GM23338 (cell line): ENCODE data around the gene NPL. TPM values are rescaled to one million over a fixed set of nuclear protein-coding genes. Genes with fewer than 3 reads are reported as not detected.

Experiments
- ATAC-seq: fragments of 200-7000 bp; cut with Tn5 transposase; 3 replicates; pipeline ENCODE4 v1.9.1; 2020
- DNase-seq: peaks from one replicate; pipeline ENCODE4 v3.0.0-alpha.2; 2015; ENCODE audit warnings: low spot score
- H2AFZ ChIP-seq: fragments of 200-600 bp; sonication (generic); 2 replicates; pipeline ENCODE4 v1.8.0; 2016; ENCODE audit warnings: antibody characterized with exemption, mild to moderate bottlenecking, moderate library complexity
- H3F3A ChIP-seq: fragments of 200-600 bp; sonication (generic); replicated peaks from 2 replicates; pipeline ENCODE4 v1.8.0; 2017; ENCODE audit warnings: antibody characterized with exemption, mixed run types, low read depth
- H3K27ac ChIP-seq: fragments of 200-600 bp; sonication (generic); 2 replicates; pipeline ENCODE4 v1.6.1; 2016; ENCODE audit warnings: low read depth
- H3K27me3 ChIP-seq: fragments of 200-600 bp; sonication (generic); 2 replicates; pipeline ENCODE4 v1.8.0; 2016; ENCODE audit warnings: mild to moderate bottlenecking, mixed run types, moderate library complexity; ENCODE audit not compliant: insufficient read depth
- H3K36me3 ChIP-seq: fragments of 200-600 bp; sonication (generic); 2 replicates; pipeline ENCODE4 v1.8.0; 2016; ENCODE audit warnings: mild to moderate bottlenecking; ENCODE audit not compliant: insufficient read depth
- H3K4me1 ChIP-seq: fragments of 200-600 bp; sonication (generic); 2 replicates; pipeline ENCODE4 v1.8.0; 2016; ENCODE audit warnings: mild to moderate bottlenecking, moderate library complexity; ENCODE audit not compliant: insufficient read depth
- H3K4me2 ChIP-seq: fragments of 200-600 bp; sonication (generic); 2 replicates; pipeline ENCODE4 v1.7.1; 2017; ENCODE audit warnings: mixed run types
- H3K4me3 ChIP-seq: fragments of 200-600 bp; sonication (generic); 2 replicates; pipeline ENCODE4 v1.6.1; 2016; ENCODE audit warnings: mixed run types
- H3K79me2 ChIP-seq: fragments of 200-600 bp; sonication (generic); replicated peaks from 2 replicates; pipeline ENCODE4 v1.8.0; 2017; ENCODE audit warnings: mild to moderate bottlenecking; ENCODE audit not compliant: insufficient read depth
- H3K9me2 ChIP-seq: fragments of 200-600 bp; sonication (generic); 2 replicates; pipeline ENCODE4 v1.8.0; 2017; ENCODE audit not compliant: insufficient read depth
- H4K20me1 ChIP-seq: fragments of 200-600 bp; sonication (generic); replicated peaks from 2 replicates; pipeline ENCODE4 v1.8.0; 2017; ENCODE audit warnings: mild to moderate bottlenecking; ENCODE audit not compliant: insufficient read depth
- H3K27ac Mint-ChIP-seq: 2 replicates; pipeline ENCODE4 v1.8.0; 2020; ENCODE audit warnings: inconsistent platforms, mild to moderate bottlenecking, moderate library complexity, mixed read lengths
- H3K27me3 Mint-ChIP-seq: 3 replicates; pipeline ENCODE4 v1.8.0; 2022; ENCODE audit warnings: low read depth, mild to moderate bottlenecking, moderate library complexity, mixed read lengths, inconsistent platforms; ENCODE audit not compliant: insufficient read depth, poor library complexity
- H3K36me3 Mint-ChIP-seq: 3 replicates; pipeline ENCODE4 v1.8.0; 2021; ENCODE audit warnings: low read depth, mild to moderate bottlenecking, inconsistent platforms, moderate library complexity, mixed read lengths
- H3K4me1 Mint-ChIP-seq: 3 replicates; pipeline ENCODE4 v1.8.0; 2020; ENCODE audit warnings: mild to moderate bottlenecking, inconsistent platforms, mixed read lengths
- H3K4me3 Mint-ChIP-seq: 3 replicates; pipeline ENCODE4 v1.8.0; 2021; ENCODE audit warnings: moderate library complexity, mild to moderate bottlenecking, inconsistent platforms, mixed read lengths
- H3K9me3 Mint-ChIP-seq: 3 replicates; pipeline ENCODE4 v1.8.0; 2020; ENCODE audit warnings: moderate library complexity, mild to moderate bottlenecking, inconsistent platforms, mixed read lengths
- CREB1 ChIP-seq: fragments of 250-450 bp; sonication (Bioruptor Pico); IDR thresholded peaks from 2 replicates; pipeline ENCODE4 v1.5.0; 2020; ENCODE audit warnings: low read depth, mild to moderate bottlenecking, moderate library complexity
- EZH2 ChIP-seq: fragments of 200-600 bp; sonication (generic); IDR thresholded peaks from one replicate; pipeline ENCODE4 v1.8.0; 2017; ENCODE audit warnings: antibody characterized with exemption, mild to moderate bottlenecking, low read depth; ENCODE audit not compliant: unreplicated experiment
- EZH2phosphoT487 ChIP-seq: fragments of 200-600 bp; sonication (generic); IDR thresholded peaks from one replicate; pipeline ENCODE4 v1.8.1; 2018; ENCODE audit warnings: antibody characterized with exemption; ENCODE audit not compliant: unreplicated experiment
- JUNB ChIP-seq: IDR thresholded peaks from one replicate; pipeline ENCODE4 v1.6.1; 2016; ENCODE audit warnings: antibody characterized with exemption; ENCODE audit not compliant: unreplicated experiment
- NANOG ChIP-seq: IDR thresholded peaks from 2 replicates; pipeline ENCODE4 v1.6.1; 2016; ENCODE audit warnings: antibody characterized with exemption, borderline replicate concordance
- POLR2AphosphoS5 ChIP-seq: IDR thresholded peaks from 2 replicates; pipeline ENCODE4 v1.6.1; 2016; ENCODE audit warnings: antibody characterized with exemption, low read depth
- STAT1 ChIP-seq: IDR thresholded peaks from one replicate; pipeline ENCODE4 v1.6.1; 2016; ENCODE audit warnings: antibody characterized with exemption; ENCODE audit not compliant: unreplicated experiment
- ZNF331 ChIP-seq: fragments of 250-450 bp; sonication (Bioruptor Pico); IDR thresholded peaks from 2 replicates; pipeline ENCODE4 v1.5.0; 2020; ENCODE audit warnings: low read depth, mild to moderate bottlenecking, moderate library complexity
- polyA plus RNA-seq: library from polyadenylated mRNA; unstranded; fragments of >200 nt; fragmentation: Nextera tagmentation; extraction: Ambion mirVana; gene quantifications from 2 replicates; pipeline ENCODE4 v1.2.1, GENCODE V29; 2016
- total RNA-seq: library from RNA; depleted of rRNA; stranded (reverse); fragments of >200 nt; shearing (Covaris generic); gene quantifications from 2 replicates; pipeline ENCODE4 v1.2.3, GENCODE V29; 2014
- TF ChIP-seq, protein P1 (sequence below), 2 experiments: fragments of 200-600 bp in 1 of 2; sonication (generic) in 1 of 2; conservative IDR thresholded peaks; 2 replicates each; pipeline versions ENCODE4 v1.5.1 to v1.6.1; 2016 to 2017; ENCODE audit warnings: antibody characterized with exemption in 2 of 2, low read depth in 2 of 2, mild to moderate bottlenecking in 2 of 2, moderate library complexity in 1 of 2
- TF ChIP-seq, protein P2 (sequence below): IDR thresholded peaks from 2 replicates; pipeline ENCODE4 v1.6.1; 2016; ENCODE audit warnings: antibody characterized with exemption
- TF ChIP-seq, protein P3 (sequence below): IDR thresholded peaks from one replicate; pipeline ENCODE4 v1.6.1; 2018; ENCODE audit warnings: antibody characterized with exemption; ENCODE audit not compliant: unreplicated experiment

The NPL gene
- total and polyA plus RNA-seq, 2 experiments from 2014 or later, result 2.4 to 2.8 TPM

DNA sequence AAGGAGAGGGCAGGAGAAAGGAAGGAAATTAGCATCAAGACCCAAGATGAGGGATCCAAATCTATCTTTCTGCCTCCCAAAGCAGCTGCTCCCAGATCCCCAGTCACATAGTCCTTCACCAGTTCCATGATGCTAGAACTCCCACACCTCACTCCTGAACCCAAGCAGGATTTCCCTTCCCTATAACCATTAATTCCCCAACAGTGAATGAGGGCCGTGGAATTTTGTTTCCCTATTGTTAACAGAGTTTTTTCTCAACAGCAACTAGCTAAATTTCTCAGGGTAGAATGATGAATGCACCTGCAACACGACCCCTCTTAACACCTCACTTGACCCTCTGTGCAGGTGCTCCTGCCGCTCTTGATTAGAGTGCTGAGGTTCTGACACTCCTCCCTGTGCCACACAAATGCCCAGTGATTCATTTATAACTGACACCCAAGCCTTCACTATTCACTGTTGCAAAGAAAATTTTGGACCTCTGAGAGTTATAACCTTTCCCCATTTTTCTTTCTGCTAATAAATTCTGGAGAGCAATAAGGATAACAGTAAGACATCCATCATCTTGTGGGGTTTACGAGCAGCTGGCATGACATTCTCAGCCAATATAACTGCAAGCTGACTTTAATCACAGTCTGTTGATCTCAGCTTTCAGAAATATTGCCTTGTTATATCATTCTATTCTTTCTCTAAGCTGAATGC is 25.4 kb upstream of the NPL start:
- Mint-ChIP-seq H3K36me3 (peaks cover 11% of the 10 kb centered on the region; the same call in 2 of the 3 replicates), H3K27ac (no peak overlapping the region), H3K27me3 (peaks cover 5% of the 10 kb centered on the region), H3K4me1 (peaks cover 15% of the 10 kb centered on the region), H3K9me3 (peaks cover 11% of the 10 kb centered on the region), H3K4me3 (no peak overlapping the region)
- no peak overlapping the region for H2AFZ ChIP-seq
- peaks cover 9% of the 10 kb centered on the region for H3K9me2 ChIP-seq
- no peaks in the 10 kb centered on the region for H3K36me3 ChIP-seq
- no peak overlapping the region for H3K4me2 ChIP-seq
- no peak overlapping the region for H3K4me3 ChIP-seq
- peaks cover 9% of the 10 kb centered on the region; the same call in 1 of the 2 replicates for H3K4me1 ChIP-seq
- H3F3A ChIP-seq, result no peaks in the 10 kb centered on the region
- H3K27me3 ChIP-seq, result no peaks in the 10 kb centered on the region
- no peaks in the 10 kb centered on the region for H4K20me1 ChIP-seq
- no peak overlapping the region for H3K27ac ChIP-seq
- no peak for TF ChIP-seq EZH2
- no peak for TF ChIP-seq CREB1 (CRISPR knock-in tag)
- TF ChIP-seq EZH2phosphoT487, result no peak
- H3K79me2 ChIP-seq, result no peaks in the 10 kb centered on the region
- DNase-seq (no peak), ATAC-seq (no peak; the same call in 2 of the 3 replicates)

DNA sequence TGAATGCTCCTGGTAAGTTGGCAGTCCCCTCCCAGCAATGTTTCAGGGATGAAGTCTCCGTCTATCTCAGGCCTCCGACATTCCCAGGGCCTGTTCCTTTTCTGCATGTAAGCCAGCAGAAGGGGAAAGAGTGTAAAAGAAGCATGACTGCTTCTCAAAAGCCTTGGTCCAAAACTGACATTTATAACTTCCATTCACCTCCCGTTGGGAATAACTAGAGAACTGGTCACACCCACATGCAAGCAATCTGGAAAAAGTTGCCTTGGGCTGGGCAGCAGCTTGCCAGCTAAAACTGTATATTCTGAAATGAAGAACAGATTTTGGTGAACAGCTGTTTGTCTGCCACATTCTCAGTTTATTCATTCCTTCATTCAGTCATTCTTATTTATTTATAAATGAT is 24.2 kb upstream of the NPL start:
- H4K20me1 ChIP-seq, result no peaks in the 10 kb centered on the region
- TF ChIP-seq, protein P1, sequence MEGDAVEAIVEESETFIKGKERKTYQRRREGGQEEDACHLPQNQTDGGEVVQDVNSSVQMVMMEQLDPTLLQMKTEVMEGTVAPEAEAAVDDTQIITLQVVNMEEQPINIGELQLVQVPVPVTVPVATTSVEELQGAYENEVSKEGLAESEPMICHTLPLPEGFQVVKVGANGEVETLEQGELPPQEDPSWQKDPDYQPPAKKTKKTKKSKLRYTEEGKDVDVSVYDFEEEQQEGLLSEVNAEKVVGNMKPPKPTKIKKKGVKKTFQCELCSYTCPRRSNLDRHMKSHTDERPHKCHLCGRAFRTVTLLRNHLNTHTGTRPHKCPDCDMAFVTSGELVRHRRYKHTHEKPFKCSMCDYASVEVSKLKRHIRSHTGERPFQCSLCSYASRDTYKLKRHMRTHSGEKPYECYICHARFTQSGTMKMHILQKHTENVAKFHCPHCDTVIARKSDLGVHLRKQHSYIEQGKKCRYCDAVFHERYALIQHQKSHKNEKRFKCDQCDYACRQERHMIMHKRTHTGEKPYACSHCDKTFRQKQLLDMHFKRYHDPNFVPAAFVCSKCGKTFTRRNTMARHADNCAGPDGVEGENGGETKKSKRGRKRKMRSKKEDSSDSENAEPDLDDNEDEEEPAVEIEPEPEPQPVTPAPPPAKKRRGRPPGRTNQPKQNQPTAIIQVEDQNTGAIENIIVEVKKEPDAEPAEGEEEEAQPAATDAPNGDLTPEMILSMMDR (conservative IDR thresholded peaks at IDR 0.05; ENCODE audit: low read depth in 2 of 2), result no peak
- TF ChIP-seq, protein P2, sequence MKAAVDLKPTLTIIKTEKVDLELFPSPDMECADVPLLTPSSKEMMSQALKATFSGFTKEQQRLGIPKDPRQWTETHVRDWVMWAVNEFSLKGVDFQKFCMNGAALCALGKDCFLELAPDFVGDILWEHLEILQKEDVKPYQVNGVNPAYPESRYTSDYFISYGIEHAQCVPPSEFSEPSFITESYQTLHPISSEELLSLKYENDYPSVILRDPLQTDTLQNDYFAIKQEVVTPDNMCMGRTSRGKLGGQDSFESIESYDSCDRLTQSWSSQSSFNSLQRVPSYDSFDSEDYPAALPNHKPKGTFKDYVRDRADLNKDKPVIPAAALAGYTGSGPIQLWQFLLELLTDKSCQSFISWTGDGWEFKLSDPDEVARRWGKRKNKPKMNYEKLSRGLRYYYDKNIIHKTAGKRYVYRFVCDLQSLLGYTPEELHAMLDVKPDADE, result no peak
- TF ChIP-seq, protein P3, sequence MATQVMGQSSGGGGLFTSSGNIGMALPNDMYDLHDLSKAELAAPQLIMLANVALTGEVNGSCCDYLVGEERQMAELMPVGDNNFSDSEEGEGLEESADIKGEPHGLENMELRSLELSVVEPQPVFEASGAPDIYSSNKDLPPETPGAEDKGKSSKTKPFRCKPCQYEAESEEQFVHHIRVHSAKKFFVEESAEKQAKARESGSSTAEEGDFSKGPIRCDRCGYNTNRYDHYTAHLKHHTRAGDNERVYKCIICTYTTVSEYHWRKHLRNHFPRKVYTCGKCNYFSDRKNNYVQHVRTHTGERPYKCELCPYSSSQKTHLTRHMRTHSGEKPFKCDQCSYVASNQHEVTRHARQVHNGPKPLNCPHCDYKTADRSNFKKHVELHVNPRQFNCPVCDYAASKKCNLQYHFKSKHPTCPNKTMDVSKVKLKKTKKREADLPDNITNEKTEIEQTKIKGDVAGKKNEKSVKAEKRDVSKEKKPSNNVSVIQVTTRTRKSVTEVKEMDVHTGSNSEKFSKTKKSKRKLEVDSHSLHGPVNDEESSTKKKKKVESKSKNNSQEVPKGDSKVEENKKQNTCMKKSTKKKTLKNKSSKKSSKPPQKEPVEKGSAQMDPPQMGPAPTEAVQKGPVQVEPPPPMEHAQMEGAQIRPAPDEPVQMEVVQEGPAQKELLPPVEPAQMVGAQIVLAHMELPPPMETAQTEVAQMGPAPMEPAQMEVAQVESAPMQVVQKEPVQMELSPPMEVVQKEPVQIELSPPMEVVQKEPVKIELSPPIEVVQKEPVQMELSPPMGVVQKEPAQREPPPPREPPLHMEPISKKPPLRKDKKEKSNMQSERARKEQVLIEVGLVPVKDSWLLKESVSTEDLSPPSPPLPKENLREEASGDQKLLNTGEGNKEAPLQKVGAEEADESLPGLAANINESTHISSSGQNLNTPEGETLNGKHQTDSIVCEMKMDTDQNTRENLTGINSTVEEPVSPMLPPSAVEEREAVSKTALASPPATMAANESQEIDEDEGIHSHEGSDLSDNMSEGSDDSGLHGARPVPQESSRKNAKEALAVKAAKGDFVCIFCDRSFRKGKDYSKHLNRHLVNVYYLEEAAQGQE, result no peak
- TF ChIP-seq CREB1 (CRISPR knock-in tag), result no peak
- no peak for TF ChIP-seq EZH2
- TF ChIP-seq JUNB, result no peak
- no peak for TF ChIP-seq NANOG
- TF ChIP-seq STAT1, result no peak
- TF ChIP-seq ZNF331 (CRISPR knock-in tag), result no peak
- no peak for TF ChIP-seq EZH2phosphoT487
- TF ChIP-seq POLR2AphosphoS5, result no peak

More for the DNA sequence above, 24.2 kb upstream of the NPL start:
- peaks cover 5% of the 10 kb centered on the region for H3K27me3 Mint-ChIP-seq
- H3K4me1 Mint-ChIP-seq, result peaks cover 18% of the 10 kb centered on the region
- Histone ChIP-seq H3K36me3 (no peaks in the 10 kb centered on the region), H3K4me2 (no peak overlapping the region), H3K9me2 (peaks cover 9% of the 10 kb centered on the region), H3K27me3 (no peaks in the 10 kb centered on the region), H3K27ac (no peak overlapping the region), H3K4me3 (no peak overlapping the region), H3K4me1 (peaks cover 9% of the 10 kb centered on the region; the same call in 1 of the 2 replicates), H2AFZ (no peak overlapping the region; the same call in 1 of the 2 replicates), H3K79me2 (no peaks in the 10 kb centered on the region), H3F3A (no peaks in the 10 kb centered on the region)
- H3K36me3 Mint-ChIP-seq, result peaks cover 11% of the 10 kb centered on the region; the same call in 2 of the 3 replicates
- DNase-seq (no peak), ATAC-seq (no peak)
- peaks cover 11% of the 10 kb centered on the region for H3K9me3 Mint-ChIP-seq
- H3K27ac Mint-ChIP-seq, result no peak overlapping the region
- H3K4me3 Mint-ChIP-seq, result no peak overlapping the region
